Liver (tissue), 9 donors: ENCODE results near the gene NLGN3. TPM values are rescaled to one million over a fixed set of nuclear protein-coding genes. Genes with fewer than 3 reads are reported as not detected.

Source experiments
- DNase-seq: peaks from one replicate; pipeline ENCODE4 v3.0.0-alpha.2; 2017; ENCODE audit warnings: low spot score
- H3K27ac ChIP-seq, 2 donors: one replicate each; pipeline ENCODE4 v1.7.0; 2013; ENCODE audit warnings: inconsistent platforms in 2 of 2, low read length in 2 of 2, control low read depth in 1 of 2, low read depth in 1 of 2, mild to moderate bottlenecking in 1 of 2
- H3K27me3 ChIP-seq, 4 donors: one replicate each; pipeline versions ENCODE4 v1.6.1 to v1.7.0; 2013; ENCODE audit warnings: low read length in 3 of 4, inconsistent platforms in 1 of 4, mild to moderate bottlenecking in 1 of 4, moderate library complexity in 1 of 4; ENCODE audit not compliant: control insufficient read depth in 4 of 4, insufficient read depth in 4 of 4
- H3K36me3 ChIP-seq, 4 donors: one replicate each; pipeline versions ENCODE4 v1.6.1 to v1.7.0; 2013; ENCODE audit warnings: low read length in 3 of 4, mild to moderate bottlenecking in 3 of 4, low read depth in 1 of 4, moderate library complexity in 1 of 4; ENCODE audit not compliant: control insufficient read depth in 4 of 4, insufficient read depth in 3 of 4
- H3K4me1 ChIP-seq, 4 donors: one replicate each; pipeline versions ENCODE4 v1.6.1 to v1.7.0; 2013; ENCODE audit warnings: low read length in 3 of 4, mild to moderate bottlenecking in 3 of 4, moderate library complexity in 1 of 4; ENCODE audit not compliant: control insufficient read depth in 4 of 4, insufficient read depth in 4 of 4
- H3K4me3 ChIP-seq, 3 donors: one replicate each; pipeline versions ENCODE4 v1.6.1 to v1.7.0; 2013; ENCODE audit warnings: low read length in 3 of 3, control low read depth in 1 of 3, low read depth in 1 of 3, mild to moderate bottlenecking in 1 of 3
- H3K9ac ChIP-seq, 2 donors: one replicate each; pipeline ENCODE4 v1.7.0; 2013; ENCODE audit warnings: low read length in 2 of 2, mild to moderate bottlenecking in 2 of 2, moderate library complexity in 2 of 2, control low read depth in 1 of 2, low read depth in 1 of 2
- H3K9me3 ChIP-seq, 4 donors: one replicate each; pipeline versions ENCODE4 v1.6.1 to v1.7.0; 2013; ENCODE audit warnings: low read length in 3 of 4; ENCODE audit not compliant: control insufficient read depth in 4 of 4
- CTCF ChIP-seq: fragments of 150-350 bp; IDR thresholded peaks from 2 replicates; pipeline ENCODE4 v1.5.1; 2017; ENCODE audit warnings: improper control_type of control experiment, low read depth, low read length; ENCODE audit not compliant: missing input control
- EGR1 ChIP-seq, 2 donors: IDR thresholded peaks; 2 replicates each; pipeline ENCODE4 v1.6.1; 2016 to 2018; ENCODE audit warnings: antibody characterized with exemption in 2 of 2, low read depth in 2 of 2
- FOXA2 ChIP-seq: IDR thresholded peaks from 2 replicates; pipeline ENCODE4 v1.6.1; 2016; ENCODE audit warnings: antibody characterized with exemption
- GABPA ChIP-seq, 2 donors: IDR thresholded peaks in 1 of 2; conservative IDR thresholded peaks in 1 of 2; 2 replicates each; pipeline ENCODE4 v1.6.1; 2016; ENCODE audit warnings: antibody characterized with exemption in 2 of 2, mild to moderate bottlenecking in 1 of 2, moderate library complexity in 1 of 2
- HNF4G ChIP-seq: IDR thresholded peaks from 2 replicates; pipeline ENCODE4 v1.6.1; 2016; ENCODE audit warnings: antibody characterized with exemption
- JUND ChIP-seq, 2 donors: IDR thresholded peaks; 2 replicates each; pipeline ENCODE4 v1.6.1; 2016; ENCODE audit warnings: antibody characterized with exemption in 2 of 2
- NR2F2 ChIP-seq: IDR thresholded peaks from 2 replicates; pipeline ENCODE4 v1.6.1; 2016; ENCODE audit warnings: antibody characterized with exemption
- RAD21 ChIP-seq, 2 donors: IDR thresholded peaks; 2 replicates each; pipeline ENCODE4 v1.6.1; 2016; ENCODE audit warnings: antibody characterized with exemption in 2 of 2, mild to moderate bottlenecking in 2 of 2
- RXRA ChIP-seq, 2 donors: IDR thresholded peaks; 2 replicates each; pipeline ENCODE4 v1.6.1; 2017 to 2018; ENCODE audit warnings: antibody characterized with exemption in 2 of 2, mild to moderate bottlenecking in 1 of 2
- SP1 ChIP-seq: IDR thresholded peaks from 2 replicates; pipeline ENCODE4 v1.6.1; 2018; ENCODE audit warnings: antibody characterized with exemption, mild to moderate bottlenecking
- TAF1 ChIP-seq: conservative IDR thresholded peaks from 2 replicates; pipeline ENCODE4 v1.6.1; 2016; ENCODE audit warnings: antibody characterized with exemption, mild to moderate bottlenecking
- YY1 ChIP-seq: IDR thresholded peaks from 2 replicates; pipeline ENCODE4 v1.6.1; 2016; ENCODE audit warnings: antibody characterized with exemption, mild to moderate bottlenecking
- WGBS: extraction: QIAGEN DNeasy Blood & Tissue Kit; methylation state at CpG from one replicate; pipeline ENCODE4 v1.1.7; 2013; 5-methylcytosine and 5-hydroxymethylcytosine counted together
- polyA plus RNA-seq, 2 donors: library from polyadenylated mRNA; stranded (reverse) in 1 of 2; unstranded in 1 of 2; fragments of 200-250 nt in 1 of 2; fragments of >200 nt in 1 of 2; fragmentation: Nextera tagmentation in 1 of 2; extraction: Ambion mirVana in 1 of 2; gene quantifications; one replicate each; pipeline versions ENCODE4 v1.2.1 to v1.2.3, GENCODE V29; 2013 to 2015
- total RNA-seq, 2 donors: library from RNA; depleted of rRNA; stranded (reverse); fragments of >200 nt; gene quantifications; one replicate each; pipeline ENCODE4 v1.2.3, GENCODE V29; 2014
- TF ChIP-seq, protein P1 (sequence below): IDR thresholded peaks from 2 replicates; pipeline ENCODE4 v1.6.1; 2016; ENCODE audit warnings: antibody characterized with exemption
- TF ChIP-seq, protein P2 (sequence below): IDR thresholded peaks from 2 replicates; pipeline ENCODE4 v1.6.1; 2016; ENCODE audit warnings: antibody characterized with exemption
- donor health status: healthy.
- donor health status: healthy.
- donor health status: healthy.
- donor health status: healthy.
- donor health status: healthy.

Gene NLGN3
- total and polyA plus RNA-seq, 4 donors, result 0.11 to 0.23 (median 0.15) TPM

GRCh38 chrX:71118985-71119535 is 25.6 kb upstream of the NLGN3 start:
- peaks cover 0 to 2% (median under 1%) of the 10 kb centered on the region in 4 donors for H3K9me3 ChIP-seq
- peak overlapping the region in 1 of 2 donors; percentile 54 for H3K27ac ChIP-seq
- TF ChIP-seq NR2F2 (no peak), RAD21 (IDR thresholded peaks at IDR 0.05) (no peak), HNF4G (no peak), GABPA (IDR thresholded peaks at IDR 0.05 in 1 of 2, conservative IDR thresholded peaks at IDR 0.05 in 1 of 2) (no peak), YY1 (no peak)
- no peaks in the 10 kb centered on the region for H3K27me3 ChIP-seq
- 5% methylated on average over 17 of the region's 17 CpGs for WGBS
- peaks cover 6 to 27% (median 15%) of the 10 kb centered on the region in 4 donors for H3K36me3 ChIP-seq
- peak overlapping the region; percentile 5 to 87 (median 79) for H3K4me3 ChIP-seq
- peaks cover 0 to 3% (median 2%) of the 10 kb centered on the region in 4 donors for H3K4me1 ChIP-seq
- H3K9ac ChIP-seq, result peak overlapping the region in 1 of 2 donors; percentile 59
- DNase-seq, result no peak

GRCh38 chrX:71128166-71128833 is 16.3 kb upstream of the NLGN3 start:
- no peak for TF ChIP-seq JUND (IDR thresholded peaks at IDR 0.05)
- TF ChIP-seq FOXA2, result no peak
- TF ChIP-seq EGR1 (IDR thresholded peaks at IDR 0.05; ENCODE audit: low read depth in 2 of 2), result no peak
- TF ChIP-seq CTCF, result no peak
- TF ChIP-seq, protein P1, sequence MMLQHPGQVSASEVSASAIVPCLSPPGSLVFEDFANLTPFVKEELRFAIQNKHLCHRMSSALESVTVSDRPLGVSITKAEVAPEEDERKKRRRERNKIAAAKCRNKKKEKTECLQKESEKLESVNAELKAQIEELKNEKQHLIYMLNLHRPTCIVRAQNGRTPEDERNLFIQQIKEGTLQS, result no peak
- TF ChIP-seq TAF1, result no peak
- TF ChIP-seq RXRA (IDR thresholded peaks at IDR 0.05), result no peak
- no peak for TF ChIP-seq HNF4G
- no peak for TF ChIP-seq NR2F2
- TF ChIP-seq SP1, result no peak
- TF ChIP-seq YY1, result no peak
- TF ChIP-seq, protein P2, sequence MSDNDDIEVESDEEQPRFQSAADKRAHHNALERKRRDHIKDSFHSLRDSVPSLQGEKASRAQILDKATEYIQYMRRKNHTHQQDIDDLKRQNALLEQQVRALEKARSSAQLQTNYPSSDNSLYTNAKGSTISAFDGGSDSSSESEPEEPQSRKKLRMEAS, result no peak
- Histone ChIP-seq H3K9me3 (no peaks in the 10 kb centered on the region), H3K36me3 (peaks cover 5 to 77% (median 28%) of the 10 kb centered on the region in 4 donors), H3K27me3 (no peaks in the 10 kb centered on the region), H3K27ac (no peak overlapping the region), H3K4me1 (peaks cover 0 to 7% (median 0%) of the 10 kb centered on the region in 4 donors), H3K9ac (no peak overlapping the region), H3K4me3 (no peak overlapping the region)
- no peak for DNase-seq
- 81% methylated on average over 12 of the region's 12 CpGs for WGBS
